ENCODE data around the gene ITIH2. TPM values are rescaled to one million over a fixed set of nuclear protein-coding genes. Genes with fewer than 3 reads are reported as not detected.

Gene ITIH2
- total and polyA plus RNA-seq, 2 of the 8 experiments (the other 6 are each of a cell fraction or from before 2014, with no cell fraction given) = not detected

- Histone ChIP-seq H3K56ac (replicated peaks; ENCODE audit: insufficient read length, low read depth, low read length) (no peak overlapping the region), H3K14ac (ENCODE audit: insufficient read length) (no peak overlapping the region), H3K4ac (replicated peaks; ENCODE audit: insufficient read length, low read depth, low read length) (no peak overlapping the region), H3K9me3 (ENCODE audit: insufficient read depth in 2 of 2, low read depth in 1 of 2, low read length in 1 of 2) (peaks cover 12 to 13% of the 10 kb centered on the region in 2 experiments), H2AFZ (ENCODE audit: low read length) (no peak overlapping the region), H3K23me2 (ENCODE audit: low read depth, low read length) (no peaks in the 10 kb centered on the region; the same call in 1 of the 2 replicates), H4K20me1 (replicated peaks in 1 of 2; ENCODE audit: control insufficient read depth in 1 of 2, insufficient read depth in 2 of 2, low read length in 2 of 2) (no peaks in the 10 kb centered on the region), H3K36me3 (ENCODE audit: control insufficient read depth in 2 of 4, insufficient read depth in 4 of 4, low read length in 3 of 4) (no peaks in the 10 kb centered on the region), H3K4me1 (replicated peaks in 1 of 4; ENCODE audit: control insufficient read depth in 3 of 4, insufficient read depth in 4 of 4, low read length in 3 of 4) (no peaks in the 10 kb centered on the region), H4K8ac (ENCODE audit: extremely low read depth, insufficient read depth, low read length) (no peak overlapping the region), H3K9ac (replicated peaks in 1 of 4; ENCODE audit: extremely low read depth in 1 of 4, low read depth in 3 of 4, low read length in 3 of 4) (no peak overlapping the region), H3K27ac (ENCODE audit: low read depth, low read length) (no peak overlapping the region), H3K4me3 (ENCODE audit: extremely low read depth in 1 of 4, insufficient read depth in 2 of 4, low read depth in 3 of 4, low read length in 4 of 4) (no peak overlapping the region), H3K79me2 (ENCODE audit: control insufficient read depth in 1 of 2, insufficient read depth in 2 of 2, low read length in 2 of 2) (no peaks in the 10 kb centered on the region), H3K23ac (ENCODE audit: insufficient read length) (no peak overlapping the region), H4K5ac (ENCODE audit: insufficient read length, low read depth, low read length) (no peak overlapping the region), H2BK12ac (ENCODE audit: low read depth, low read length) (no peak overlapping the region), H2BK20ac (ENCODE audit: low read length) (no peak overlapping the region), H2BK15ac (ENCODE audit: low read length) (no peak overlapping the region), H3K18ac (ENCODE audit: extremely low read depth, low read length) (no peak overlapping the region), H3K27me3 (replicated peaks in 1 of 4; ENCODE audit: control insufficient read depth in 3 of 4, extremely low read depth in 1 of 4, insufficient read depth in 3 of 4, low read length in 3 of 4) (no peaks in the 10 kb centered on the region), H2BK120ac (replicated peaks; ENCODE audit: low read depth, low read length) (no peak overlapping the region), H4K91ac (replicated peaks; ENCODE audit: insufficient read length, low read length) (no peak overlapping the region), H3K79me1 (ENCODE audit: low read depth, low read length) (no peaks in the 10 kb centered on the region), H2BK5ac (ENCODE audit: low read depth, low read length) (no peak overlapping the region), H2AK5ac (ENCODE audit: low read depth, low read length) (no peak overlapping the region), H3K4me2 (ENCODE audit: insufficient read depth in 1 of 2, low read depth in 2 of 2, low read length in 2 of 2) (no peak overlapping the region)
- no peak for DNase-seq (ENCODE audit: low read depth in 1 of 2, low spot score in 2 of 2)
- TF ChIP-seq GABPA (IDR thresholded peaks at IDR 0.05; ENCODE audit: borderline replicate concordance, insufficient read depth, low read length) (no peak), POLR2AphosphoS5 (IDR thresholded peaks at IDR 0.05; ENCODE audit: low read depth, low read length) (no peak), CTBP2 (IDR thresholded peaks at IDR 0.05; ENCODE audit: borderline replicate concordance, insufficient read depth, insufficient read length, low read length) (no peak), MAFK (IDR thresholded peaks at IDR 0.05; ENCODE audit: low read depth, low read length) (no peak), KDM1A (IDR thresholded peaks at IDR 0.05; ENCODE audit: borderline replicate concordance, low read length) (no peak), NRF1 (IDR thresholded peaks at IDR 0.05; ENCODE audit: low read depth, low read length) (no peak), KDM5A (IDR thresholded peaks at IDR 0.05; ENCODE audit: low read length) (no peak), SIX5 (IDR thresholded peaks at IDR 0.05; ENCODE audit: low read depth, low read length) (no peak), SRF (IDR thresholded peaks at IDR 0.05; ENCODE audit: low read depth, low read length) (no peak), HDAC6 (IDR thresholded peaks at IDR 0.05; ENCODE audit: low read depth, low read length) (no peak), TAF1 (IDR thresholded peaks at IDR 0.05; ENCODE audit: low read depth, low read length) (no peak), CREB1 (IDR thresholded peaks at IDR 0.05) (no peak), EGR1 (IDR thresholded peaks at IDR 0.05; ENCODE audit: borderline replicate concordance, low read depth, low read length) (no peak), CBX8 (IDR thresholded peaks at IDR 0.05; ENCODE audit: borderline replicate concordance, low read depth, low read length) (no peak)
- no peak for FAIRE-seq
- ChIA-PET CTCF (ENCODE audit: partially characterized antibody) (interaction anchor here (0.6 to 2.1 kb wide), 2 partner anchors 127 to 171 kb away, joined by 4 to 6 read pairs; no protein-coding TSS in a partner anchor), POLR2A (ENCODE audit: partially characterized antibody) (no interaction called here)
- WGBS, 2 experiments (ENCODE audit: extremely low coverage in 1 of 2, insufficient coverage in 1 of 2, insufficient read length in 1 of 2, insufficient replicate concordance in 2 of 2, low coverage in 1 of 2, low lambda C conversion rate in 2 of 2, missing lambda C conversion rate in 1 of 2) = 78% methylated on average over 3 of the region's 3 CpGs; no CpG with 5 or more reads in 1 of the 2 experiments
Measured at GRCh38 chr10:7696545-7696944, 6.6 kb upstream of the ITIH2 start.

All from H1 (cell line).